Natural killer cell (primary cell): ENCODE measurements around the gene KREMEN1. TPM values are rescaled to one million over a fixed set of nuclear protein-coding genes. Genes with fewer than 3 reads are reported as not detected.
"Not testable (repeated sequence)": the region's sequence is repeated elsewhere in the genome, so short reads cannot be mapped to it uniquely, and the experiment has no call there.

ENCODE experiments used
- ATAC-seq, 3 donors: fragments of 150-1000 bp in 2 of 3; fragments of 200-7000 bp in 1 of 3; cut with Tn5 transposase; 1 replicate in 1 of 3; 2 replicates in 2 of 3; pipeline ENCODE4 v1.10.0; 2021; ENCODE audit warnings: mild to moderate bottlenecking in 2 of 3, moderate library complexity in 2 of 3
- DNase-seq, 2 donors: peaks; one replicate each; pipeline versions ENCODE4 v3.0.0 to v3.0.0-alpha.2; 2013 to 2021; ENCODE audit warnings: mixed read lengths in 1 of 2
- H3K27ac ChIP-seq: one replicate; pipeline ENCODE4 v1.5.1; 2013; ENCODE audit warnings: mild to moderate bottlenecking, low read length
- H3K27me3 ChIP-seq: one replicate; pipeline ENCODE4 v1.6.1; 2013; ENCODE audit warnings: low read length; ENCODE audit not compliant: control insufficient read depth, insufficient read depth
- H3K36me3 ChIP-seq: one replicate; pipeline ENCODE4 v1.6.1; 2013; ENCODE audit warnings: low read length; ENCODE audit not compliant: control insufficient read depth, insufficient read depth
- H3K4me1 ChIP-seq: one replicate; pipeline ENCODE4 v1.6.1; 2013; ENCODE audit warnings: low read length; ENCODE audit not compliant: control insufficient read depth, insufficient read depth
- H3K4me3 ChIP-seq: one replicate; pipeline ENCODE4 v1.5.1; 2013; ENCODE audit warnings: low read length
- H3K9me3 ChIP-seq: one replicate; pipeline ENCODE4 v1.6.1; 2013; ENCODE audit warnings: low read length; ENCODE audit not compliant: control insufficient read depth, insufficient read depth
- H3K27ac Mint-ChIP-seq, 2 donors: one replicate each; pipeline ENCODE4 v1.8.0; 2022; ENCODE audit warnings: mild to moderate bottlenecking in 2 of 2, mixed read lengths in 2 of 2, moderate library complexity in 1 of 2
- H3K27me3 Mint-ChIP-seq, 2 donors: one replicate each; pipeline ENCODE4 v1.8.0; 2022; ENCODE audit warnings: low read depth in 2 of 2, mixed read lengths in 2 of 2
- H3K36me3 Mint-ChIP-seq: one replicate; pipeline ENCODE4 v1.8.0; 2022; ENCODE audit warnings: mixed read lengths
- H3K4me1 Mint-ChIP-seq, 2 donors: one replicate each; pipeline ENCODE4 v1.8.0; 2022; ENCODE audit warnings: mixed read lengths in 2 of 2
- H3K4me3 Mint-ChIP-seq: one replicate; pipeline ENCODE4 v1.8.0; 2022; ENCODE audit warnings: mild to moderate bottlenecking, moderate library complexity, mixed read lengths
- H3K9me3 Mint-ChIP-seq, 2 donors: one replicate each; pipeline ENCODE4 v1.8.0; 2022; ENCODE audit warnings: mixed read lengths in 2 of 2
- WGBS: methylation state at CpG from one replicate; pipeline ENCODE4 v1.1.7; 2013; ENCODE audit warnings: missing lambda C conversion rate; ENCODE audit not compliant: insufficient coverage; 5-methylcytosine and 5-hydroxymethylcytosine counted together
- intact Hi-C: fragments of 100-400 bp; cut with micrococcal nuclease; formaldehyde crosslinking; loops from one replicate; pipeline ENCODE4 v1.14.2; 2022
- total RNA-seq, 4 donors: library from RNA; stranded (reverse); fragments of 120-200 nt in 1 of 4; gene quantifications; one replicate each; pipeline versions ENCODE4 v1.2.3 to v1.2.4, GENCODE V29; 2013 to 2022
- TF ChIP-seq, protein P1 (sequence below): fragments of 200-600 bp; IDR thresholded peaks from one replicate; pipeline ENCODE4 v1.8.0; 2022; ENCODE audit warnings: antibody characterized with exemption

KREMEN1 gene
- total RNA-seq, 3 donors from 2014 or later (not counting 1 experiment from before 2014, with no cell fraction given) = 0.23 TPM; not detected in 2

DNA sequence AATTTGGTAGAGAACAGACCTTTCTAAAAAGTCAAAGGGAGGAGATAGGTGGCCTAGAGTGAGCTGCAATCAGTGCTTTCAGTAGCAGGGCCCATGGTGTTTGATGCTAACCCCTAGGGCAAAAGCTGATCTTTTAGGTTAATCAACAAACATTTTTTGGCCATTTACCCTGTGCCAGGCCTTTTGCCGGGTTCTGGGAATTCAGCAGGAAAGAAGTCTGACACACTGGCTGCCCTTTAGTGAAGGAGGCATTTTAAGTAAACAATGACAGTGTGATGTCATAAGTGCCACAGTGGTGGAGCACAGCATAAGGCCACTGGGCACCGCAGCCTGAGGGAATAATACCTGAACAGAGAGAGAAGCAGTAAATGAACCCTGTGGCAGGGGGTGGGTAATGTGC is 40.3 kb upstream of the KREMEN1 start:
- H3K9me3 ChIP-seq = no peaks in the 10 kb centered on the region
- TF ChIP-seq, protein P1, sequence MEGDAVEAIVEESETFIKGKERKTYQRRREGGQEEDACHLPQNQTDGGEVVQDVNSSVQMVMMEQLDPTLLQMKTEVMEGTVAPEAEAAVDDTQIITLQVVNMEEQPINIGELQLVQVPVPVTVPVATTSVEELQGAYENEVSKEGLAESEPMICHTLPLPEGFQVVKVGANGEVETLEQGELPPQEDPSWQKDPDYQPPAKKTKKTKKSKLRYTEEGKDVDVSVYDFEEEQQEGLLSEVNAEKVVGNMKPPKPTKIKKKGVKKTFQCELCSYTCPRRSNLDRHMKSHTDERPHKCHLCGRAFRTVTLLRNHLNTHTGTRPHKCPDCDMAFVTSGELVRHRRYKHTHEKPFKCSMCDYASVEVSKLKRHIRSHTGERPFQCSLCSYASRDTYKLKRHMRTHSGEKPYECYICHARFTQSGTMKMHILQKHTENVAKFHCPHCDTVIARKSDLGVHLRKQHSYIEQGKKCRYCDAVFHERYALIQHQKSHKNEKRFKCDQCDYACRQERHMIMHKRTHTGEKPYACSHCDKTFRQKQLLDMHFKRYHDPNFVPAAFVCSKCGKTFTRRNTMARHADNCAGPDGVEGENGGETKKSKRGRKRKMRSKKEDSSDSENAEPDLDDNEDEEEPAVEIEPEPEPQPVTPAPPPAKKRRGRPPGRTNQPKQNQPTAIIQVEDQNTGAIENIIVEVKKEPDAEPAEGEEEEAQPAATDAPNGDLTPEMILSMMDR = no peak
- no peak for ATAC-seq
- no peak overlapping the region for H3K4me3 ChIP-seq
- H3K4me1 ChIP-seq = peaks cover 25% of the 10 kb centered on the region
- Mint-ChIP-seq H3K4me1 (peaks cover 20 to 33% of the 10 kb centered on the region in 2 donors), H3K9me3 (no peaks in the 10 kb centered on the region), H3K36me3 (no peaks in the 10 kb centered on the region), H3K4me3 (no peak overlapping the region), H3K27me3 (peaks cover 51 to 65% of the 10 kb centered on the region in 2 donors), H3K27ac (no peak overlapping the region)
- H3K27me3 ChIP-seq = peaks cover 33% of the 10 kb centered on the region
- no peaks in the 10 kb centered on the region for H3K36me3 ChIP-seq
- no peak for DNase-seq
- WGBS = 94% methylated on average over 2 of the region's 2 CpGs
- intact Hi-C loops = loop anchor here (5.0 kb wide), 2 partner anchors 75 to 95 kb away; no protein-coding TSS in a partner anchor
- no peak overlapping the region for H3K27ac ChIP-seq

DNA sequence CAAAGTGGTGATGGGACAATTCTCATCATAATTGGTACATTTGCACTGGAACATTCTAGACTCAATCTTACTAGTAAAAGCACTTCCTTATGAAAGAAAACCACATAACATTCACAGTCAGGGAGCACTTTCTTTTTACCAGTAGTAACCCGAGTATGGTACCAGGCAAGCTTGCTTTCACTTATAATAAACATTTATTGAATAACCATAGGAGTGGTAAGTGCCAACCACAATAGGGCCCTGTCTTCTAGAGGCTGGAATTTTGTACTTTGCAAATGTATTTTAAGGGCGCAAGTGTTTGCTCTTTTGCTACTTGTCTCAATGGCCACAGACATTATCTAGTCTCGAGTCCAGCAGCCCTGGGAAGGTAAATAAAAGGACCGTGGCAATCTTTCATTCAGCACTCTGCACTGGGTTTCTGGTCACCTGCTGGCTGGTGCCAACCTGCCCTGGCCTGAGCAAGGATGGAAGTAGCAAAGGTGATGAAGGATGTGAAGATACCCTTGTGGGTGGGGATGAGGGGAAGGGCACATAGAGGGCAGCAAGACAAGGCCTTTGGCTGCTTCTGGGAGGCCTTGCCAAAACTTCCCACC is 35.4 kb upstream of the KREMEN1 start:
- TF ChIP-seq, protein P1 = no peak
- Histone ChIP-seq H3K4me3 (no peak overlapping the region), H3K27ac (no peak overlapping the region), H3K4me1 (no peaks in the 10 kb centered on the region), H3K36me3 (no peaks in the 10 kb centered on the region), H3K27me3 (peaks cover 11% of the 10 kb centered on the region), H3K9me3 (no peaks in the 10 kb centered on the region)
- Mint-ChIP-seq H3K9me3 (no peaks in the 10 kb centered on the region), H3K4me1 (peaks cover 0 to 14% of the 10 kb centered on the region in 2 donors), H3K27ac (no peak overlapping the region), H3K36me3 (no peaks in the 10 kb centered on the region), H3K4me3 (no peak overlapping the region), H3K27me3 (peaks cover 36 to 38% of the 10 kb centered on the region in 2 donors)
- intact Hi-C loops = no loop called here
- WGBS = 81% methylated on average over 3 of the region's 4 CpGs
- ATAC-seq (no peak), DNase-seq (no peak)

DNA sequence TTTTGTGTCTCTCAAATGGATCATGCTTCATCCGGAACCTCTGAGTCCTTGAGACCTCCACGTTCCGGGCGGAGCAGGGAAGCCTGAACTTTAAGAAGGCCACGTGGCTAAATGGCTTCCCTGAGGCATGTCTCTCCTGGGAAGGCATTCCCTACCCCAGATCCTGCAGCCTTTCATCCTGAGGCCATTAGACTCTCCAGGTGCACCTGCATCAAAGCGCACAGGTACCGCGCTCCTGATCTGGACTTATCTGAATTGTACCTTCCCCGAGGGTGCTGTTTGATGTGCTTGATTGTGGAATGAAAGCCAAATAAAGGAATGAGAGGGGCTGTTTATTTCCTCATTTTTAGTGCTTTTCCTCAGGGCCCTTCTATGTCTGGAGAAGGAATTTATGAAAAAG is 33.7 kb upstream of the KREMEN1 start:
- 92% methylated on average over 9 of the region's 9 CpGs for WGBS
- intact Hi-C loops = no loop called here
- ATAC-seq (no peak), DNase-seq (no peak)
- Mint-ChIP-seq H3K27me3 (peaks cover 24 to 28% of the 10 kb centered on the region in 2 donors), H3K4me3 (no peak overlapping the region), H3K9me3 (no peaks in the 10 kb centered on the region), H3K36me3 (no peaks in the 10 kb centered on the region), H3K4me1 (peaks cover 0 to 14% of the 10 kb centered on the region in 2 donors), H3K27ac (no peak overlapping the region)
- TF ChIP-seq, protein P1 = no peak
- Histone ChIP-seq H3K27me3 (peaks cover 3% of the 10 kb centered on the region), H3K36me3 (no peaks in the 10 kb centered on the region), H3K27ac (no peak overlapping the region), H3K4me3 (no peak overlapping the region), H3K9me3 (no peaks in the 10 kb centered on the region), H3K4me1 (no peaks in the 10 kb centered on the region)

DNA sequence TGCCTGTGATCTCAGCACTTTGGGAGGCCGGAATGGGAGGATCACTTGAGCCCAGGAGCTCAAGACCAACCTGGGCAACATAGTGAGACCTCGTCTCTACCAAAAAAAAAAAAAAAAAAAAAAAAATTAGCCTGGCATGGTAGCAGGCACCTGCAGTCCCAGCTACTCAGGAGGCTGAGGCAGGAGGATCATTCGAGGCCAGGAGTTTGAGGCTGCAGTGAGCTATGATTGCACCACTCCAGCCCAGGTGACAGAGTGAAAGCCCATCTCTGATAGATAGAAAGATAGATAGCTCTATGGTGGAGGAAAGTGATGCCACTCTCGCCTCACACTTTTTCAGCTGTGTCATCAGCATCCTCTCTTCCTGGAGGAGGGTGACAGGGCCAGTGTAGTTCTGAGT is 33.2 kb upstream of the KREMEN1 start:
- H3K9me3 ChIP-seq, ATAC-seq, H3K36me3 Mint-ChIP-seq, H3K27ac ChIP-seq, H3K4me1 ChIP-seq, H3K36me3 ChIP-seq, H3K4me3 ChIP-seq, H3K27me3 ChIP-seq, H3K27ac Mint-ChIP-seq, H3K9me3 Mint-ChIP-seq, DNase-seq, H3K4me3 Mint-ChIP-seq: not testable (repeated sequence)
- H3K4me1 Mint-ChIP-seq = peaks cover 0 to 14% of the 10 kb centered on the region in 2 donors
- 89% methylated on average over 4 of the region's 4 CpGs for WGBS
- intact Hi-C loops = loop anchor here (1.0 to 10.0 kb wide), 3 partner anchors 184 to 1015 kb away; no protein-coding TSS in a partner anchor
- peaks cover 19 to 23% of the 10 kb centered on the region in 2 donors for H3K27me3 Mint-ChIP-seq
